Neural progenitor cell (in vitro differentiated cells): ENCODE data around the gene NOSTRIN.

Experiments
- EZH2 ChIP-seq: fragments of 200-600 bp; sonication (generic); IDR thresholded peaks from 2 replicates; pipeline ENCODE4 v1.6.1; 2017; ENCODE audit warnings: antibody characterized with exemption, mild to moderate bottlenecking, moderate library complexity
- EZH2phosphoT487 ChIP-seq: fragments of 200-600 bp; sonication (generic); IDR thresholded peaks from 2 replicates; pipeline ENCODE4 v1.6.1; 2017; ENCODE audit warnings: antibody characterized with exemption
- TF ChIP-seq, protein P1 (sequence below): fragments of 200-600 bp; sonication (generic); IDR thresholded peaks from 2 replicates; pipeline ENCODE4 v1.5.1; 2017; ENCODE audit warnings: antibody characterized with exemption, mild to moderate bottlenecking

DNA sequence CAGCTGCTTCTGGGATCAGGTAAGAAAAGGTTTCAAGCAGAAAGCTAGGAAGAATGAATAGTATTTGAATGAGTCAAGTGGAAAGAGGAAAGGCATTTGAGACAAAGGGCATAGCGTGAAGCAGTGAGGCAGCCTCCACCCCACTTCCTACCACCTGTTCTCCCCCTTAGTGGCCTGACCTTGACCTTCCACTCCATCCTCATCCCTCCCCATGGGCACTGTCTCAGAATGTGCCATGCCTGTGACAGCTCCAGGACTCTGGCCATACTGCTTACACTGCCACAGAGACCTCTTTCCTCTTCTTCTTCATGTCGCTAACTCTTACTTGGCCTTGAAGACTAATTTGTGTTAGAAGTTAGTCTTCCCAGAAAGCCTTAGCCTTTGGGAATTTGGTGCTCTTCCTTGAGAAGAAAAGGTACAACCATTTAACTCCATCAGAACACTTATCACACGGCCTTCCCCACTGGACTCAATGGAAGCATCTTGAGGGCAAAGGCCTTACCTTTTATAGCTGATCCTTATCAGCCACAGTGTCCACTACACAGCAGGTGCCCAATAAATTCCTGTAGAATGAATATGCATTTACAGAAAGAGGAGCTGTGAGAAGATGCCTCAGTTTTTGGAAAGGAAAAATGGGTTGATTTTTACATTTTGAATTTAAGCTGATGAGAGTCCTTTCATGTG is 15.2 kb upstream of the NOSTRIN start:
- no peak for TF ChIP-seq EZH2
- TF ChIP-seq, protein P1, sequence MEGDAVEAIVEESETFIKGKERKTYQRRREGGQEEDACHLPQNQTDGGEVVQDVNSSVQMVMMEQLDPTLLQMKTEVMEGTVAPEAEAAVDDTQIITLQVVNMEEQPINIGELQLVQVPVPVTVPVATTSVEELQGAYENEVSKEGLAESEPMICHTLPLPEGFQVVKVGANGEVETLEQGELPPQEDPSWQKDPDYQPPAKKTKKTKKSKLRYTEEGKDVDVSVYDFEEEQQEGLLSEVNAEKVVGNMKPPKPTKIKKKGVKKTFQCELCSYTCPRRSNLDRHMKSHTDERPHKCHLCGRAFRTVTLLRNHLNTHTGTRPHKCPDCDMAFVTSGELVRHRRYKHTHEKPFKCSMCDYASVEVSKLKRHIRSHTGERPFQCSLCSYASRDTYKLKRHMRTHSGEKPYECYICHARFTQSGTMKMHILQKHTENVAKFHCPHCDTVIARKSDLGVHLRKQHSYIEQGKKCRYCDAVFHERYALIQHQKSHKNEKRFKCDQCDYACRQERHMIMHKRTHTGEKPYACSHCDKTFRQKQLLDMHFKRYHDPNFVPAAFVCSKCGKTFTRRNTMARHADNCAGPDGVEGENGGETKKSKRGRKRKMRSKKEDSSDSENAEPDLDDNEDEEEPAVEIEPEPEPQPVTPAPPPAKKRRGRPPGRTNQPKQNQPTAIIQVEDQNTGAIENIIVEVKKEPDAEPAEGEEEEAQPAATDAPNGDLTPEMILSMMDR: no peak
- no peak for TF ChIP-seq EZH2phosphoT487
